HEK293 (cell line): ENCODE results near the gene RIMS4.
A peak's percentile ranks its signal among the peaks of the same experiment; 100 is the strongest.

Experiments used
- CTCF ChIA-PET: fragments of 350-600 bp; formaldehyde crosslinking; extraction: SDS; loops from one replicate; lab custom pipeline; 2021; ENCODE audit warnings: antibody characterized with exemption; lab: Yijun Ruan, JAX
- POLR2A ChIA-PET: fragments of 300-600 bp; formaldehyde crosslinking; extraction: SDS; loops from one replicate; lab custom pipeline; 2020; ENCODE audit warnings: antibody characterized with exemption, inconsistent platforms; lab: Yijun Ruan, JAX
- H3K27ac ChIP-seq: fragments of 200-500 bp; sonication (Bioruptor generic); 2 replicates; pipeline ENCODE4 v1.5.1; 2014; ENCODE audit warnings: low read depth, low read length, control low read depth, inconsistent platforms; ENCODE audit errors: extremely low read depth
- H3K36me3 ChIP-seq, 2 experiments: fragments of 200-500 bp in 1 of 2; sonication (Bioruptor generic) in 1 of 2; 1 replicate in 1 of 2; 2 replicates in 1 of 2; pipeline ENCODE4 v1.5.1; 2014 to 2017; ENCODE audit warnings: inconsistent platforms in 2 of 2, low read length in 2 of 2; ENCODE audit not compliant: control insufficient read depth in 2 of 2, insufficient read depth in 1 of 2
- H3K4me1 ChIP-seq: fragments of 200-500 bp; sonication (Bioruptor generic); 2 replicates; pipeline ENCODE4 v1.5.1; 2014; ENCODE audit warnings: mild to moderate bottlenecking, low read length, inconsistent platforms; ENCODE audit not compliant: control insufficient read depth, insufficient read depth
- H3K4me3 ChIP-seq: 2 replicates; pipeline ENCODE4 v1.5.1; 2011; ENCODE audit warnings: low read depth, mild to moderate bottlenecking, control low read depth, low read length, moderate library complexity
- H3K9me3 ChIP-seq: fragments of 200-500 bp; sonication (Bioruptor generic); 2 replicates; pipeline ENCODE4 v1.5.1; 2014; ENCODE audit warnings: low read depth, low read length, inconsistent platforms; ENCODE audit not compliant: control insufficient read depth, insufficient read depth
- GLIS2 ChIP-seq: fragments of 450-650 bp; formaldehyde crosslinking; IDR thresholded peaks from 2 replicates; pipeline ENCODE4 v1.5.1; 2016; ENCODE audit warnings: missing biosample characterization, missing genetic modification characterization
- RBAK ChIP-seq: fragments of 450-650 bp; formaldehyde crosslinking; IDR thresholded peaks from 2 replicates; pipeline ENCODE4 v1.5.1; 2016; ENCODE audit warnings: missing biosample characterization, missing genetic modification characterization
- SCRT2 ChIP-seq: fragments of 450-650 bp; formaldehyde crosslinking; IDR thresholded peaks from 2 replicates; pipeline ENCODE4 v1.5.1; 2016; ENCODE audit warnings: missing biosample characterization, missing genetic modification characterization
- ZBTB17 ChIP-seq: fragments of 450-650 bp; formaldehyde crosslinking; IDR thresholded peaks from 2 replicates; pipeline ENCODE4 v1.5.1; 2016; ENCODE audit warnings: missing biosample characterization, missing genetic modification characterization
- ZBTB49 ChIP-seq: fragments of 450-650 bp; formaldehyde crosslinking; IDR thresholded peaks from 2 replicates; pipeline ENCODE4 v1.5.1; 2016; ENCODE audit warnings: missing biosample characterization, missing genetic modification characterization, low read depth
- ZBTB8A ChIP-seq: fragments of 450-650 bp; formaldehyde crosslinking; IDR thresholded peaks from 2 replicates; pipeline ENCODE4 v1.5.1; 2016; ENCODE audit warnings: missing biosample characterization, missing genetic modification characterization
- ZFP41 ChIP-seq: fragments of 450-650 bp; formaldehyde crosslinking; IDR thresholded peaks from 2 replicates; pipeline ENCODE4 v1.5.1; 2016; ENCODE audit warnings: missing biosample characterization, missing genetic modification characterization, borderline replicate concordance
- ZNF121 ChIP-seq: fragments of 450-650 bp; formaldehyde crosslinking; IDR thresholded peaks from 2 replicates; pipeline ENCODE4 v1.5.1; 2016; ENCODE audit warnings: missing biosample characterization, missing genetic modification characterization
- ZNF24 ChIP-seq: fragments of 450-650 bp; formaldehyde crosslinking; IDR thresholded peaks from 2 replicates; pipeline ENCODE4 v1.5.1; 2016; ENCODE audit warnings: missing biosample characterization, missing genetic modification characterization
- ZNF266 ChIP-seq: fragments of 450-650 bp; formaldehyde crosslinking; IDR thresholded peaks from 2 replicates; pipeline ENCODE4 v1.5.1; 2016; ENCODE audit warnings: missing biosample characterization, missing genetic modification characterization, low read depth
- ZNF292 ChIP-seq: fragments of 450-650 bp; formaldehyde crosslinking; IDR thresholded peaks from 2 replicates; pipeline ENCODE4 v1.5.1; 2016; ENCODE audit warnings: low read depth, missing biosample characterization, missing genetic modification characterization, borderline replicate concordance
- ZNF366 ChIP-seq: fragments of 450-650 bp; formaldehyde crosslinking; conservative IDR thresholded peaks from 2 replicates; pipeline ENCODE4 v1.5.1; 2016; ENCODE audit warnings: missing biosample characterization, missing genetic modification characterization
- ZNF433 ChIP-seq: fragments of 450-650 bp; formaldehyde crosslinking; IDR thresholded peaks from 2 replicates; pipeline ENCODE4 v1.5.1; 2016; ENCODE audit warnings: missing biosample characterization, missing genetic modification characterization, low read depth
- ZNF514 ChIP-seq: fragments of 450-650 bp; formaldehyde crosslinking; IDR thresholded peaks from 2 replicates; pipeline ENCODE4 v1.5.1; 2016; ENCODE audit warnings: missing biosample characterization, missing genetic modification characterization
- ZNF621 ChIP-seq: fragments of 450-650 bp; formaldehyde crosslinking; IDR thresholded peaks from 2 replicates; pipeline ENCODE4 v1.5.1; 2017; ENCODE audit warnings: missing biosample characterization, missing genetic modification characterization
- ZNF76 ChIP-seq: fragments of 450-650 bp; formaldehyde crosslinking; IDR thresholded peaks from 2 replicates; pipeline ENCODE4; 2016; ENCODE audit warnings: low read depth, missing biosample characterization, missing genetic modification characterization, borderline replicate concordance
- ZNF792 ChIP-seq: fragments of 450-650 bp; formaldehyde crosslinking; IDR thresholded peaks from 2 replicates; pipeline ENCODE4 v1.5.1; 2016; ENCODE audit warnings: missing biosample characterization, missing genetic modification characterization
- TF ChIP-seq, protein P1 (sequence below): fragments of 450-650 bp; formaldehyde crosslinking; IDR thresholded peaks from 2 replicates; pipeline ENCODE4 v1.5.1; 2016; ENCODE audit warnings: missing biosample characterization, missing genetic modification characterization

Gene RIMS4

DNA sequence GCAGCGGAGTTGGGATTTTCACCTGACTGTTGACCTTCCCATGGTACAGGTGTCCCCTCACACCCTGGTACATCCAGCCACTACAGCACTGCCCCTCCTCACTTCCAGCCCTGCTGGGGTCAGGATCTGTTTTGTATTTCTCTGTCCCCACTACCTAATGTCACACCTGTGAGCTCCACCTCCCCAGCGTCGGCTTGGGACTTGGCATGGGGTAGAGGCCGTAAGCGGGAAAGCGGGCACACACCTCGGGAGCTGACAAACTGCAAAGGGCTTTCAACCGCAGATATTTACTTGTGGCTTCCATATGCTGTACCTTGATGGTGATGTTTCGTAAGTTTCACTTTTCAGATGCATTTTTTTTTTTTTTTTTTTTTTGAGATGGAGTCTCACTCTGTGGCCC is 100.5 kb downstream of the RIMS4 start:
- CTCF ChIA-PET, result no interaction called here
- no peak for TF ChIP-seq ZNF366
- TF ChIP-seq ZBTB8A (tag by site-specific recombination), result no peak
- TF ChIP-seq ZNF433 (tag by site-specific recombination), result no peak
- TF ChIP-seq SCRT2 (tag by site-specific recombination), result no peak
- no peak for TF ChIP-seq ZNF266 (tag by site-specific recombination)
- TF ChIP-seq ZNF514 (tag by site-specific recombination), result no peak
- no peak for TF ChIP-seq ZFP41
- no peak for TF ChIP-seq GLIS2
- TF ChIP-seq, protein P1, sequence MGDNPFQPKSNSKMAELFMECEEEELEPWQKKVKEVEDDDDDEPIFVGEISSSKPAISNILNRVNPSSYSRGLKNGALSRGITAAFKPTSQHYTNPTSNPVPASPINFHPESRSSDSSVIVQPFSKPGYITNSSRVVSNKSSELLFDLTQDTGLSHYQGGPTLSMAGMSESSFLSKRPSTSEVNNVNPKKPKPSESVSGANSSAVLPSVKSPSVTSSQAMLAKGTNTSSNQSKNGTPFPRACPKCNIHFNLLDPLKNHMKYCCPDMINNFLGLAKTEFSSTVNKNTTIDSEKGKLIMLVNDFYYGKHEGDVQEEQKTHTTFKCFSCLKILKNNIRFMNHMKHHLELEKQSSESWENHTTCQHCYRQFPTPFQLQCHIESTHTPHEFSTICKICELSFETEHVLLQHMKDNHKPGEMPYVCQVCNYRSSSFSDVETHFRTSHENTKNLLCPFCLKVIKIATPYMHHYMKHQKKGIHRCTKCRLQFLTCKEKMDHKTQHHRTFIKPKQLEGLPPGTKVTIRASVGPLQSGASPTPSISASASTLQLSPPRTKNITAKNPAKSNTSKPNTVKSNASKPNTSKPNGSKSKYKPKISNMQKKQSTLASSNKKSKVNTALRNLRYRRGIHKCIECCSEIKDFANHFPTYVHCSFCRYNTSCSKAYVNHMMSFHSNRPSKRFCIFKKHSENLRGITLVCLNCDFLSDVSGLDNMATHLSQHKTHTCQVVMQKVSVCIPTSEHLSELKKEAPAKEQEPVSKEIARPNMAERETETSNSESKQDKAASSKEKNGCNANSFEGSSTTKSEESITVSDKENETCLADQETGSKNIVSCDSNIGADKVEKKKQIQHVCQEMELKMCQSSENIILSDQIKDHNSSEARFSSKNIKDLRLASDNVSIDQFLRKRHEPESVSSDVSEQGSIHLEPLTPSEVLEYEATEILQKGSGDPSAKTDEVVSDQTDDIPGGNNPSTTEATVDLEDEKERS, result no peak
- no peak for TF ChIP-seq RBAK (tag by site-specific recombination)
- no peak for TF ChIP-seq ZNF792 (tag by site-specific recombination)
- no peak for TF ChIP-seq ZNF121 (tag by site-specific recombination)
- no peak for TF ChIP-seq ZNF76 (tag by site-specific recombination)
- no peak for TF ChIP-seq ZNF621
- H3K4me3 ChIP-seq, result no peak overlapping the region
- POLR2A ChIA-PET, result interaction anchor here (0.6 kb wide), 1 partner anchor 200 kb away, joined by 3 read pairs; the partner anchor contains the start of gene PABPC1L
- no peaks in the 10 kb centered on the region for H3K36me3 ChIP-seq
- H3K27ac ChIP-seq, result no peak overlapping the region
- no peaks in the 10 kb centered on the region for H3K9me3 ChIP-seq
- H3K4me1 ChIP-seq, result no peaks in the 10 kb centered on the region

- Histone ChIP-seq H3K36me3 (no peaks in the 10 kb centered on the region), H3K4me1 (no peaks in the 10 kb centered on the region)
- TF ChIP-seq ZBTB49 (tag by site-specific recombination) (no peak), ZNF24 (tag by site-specific recombination) (no peak)
- TF ChIP-seq, all 188 proteins: peak for 0
- ChIA-PET CTCF (interaction anchor here (0.6 to 0.7 kb wide), 2 partner anchors 14 to 16 kb away, joined by 3 to 4 read pairs; no protein-coding TSS in a partner anchor), POLR2A (no interaction called here)
- Histone ChIP-seq H3K9me3 (no peaks in the 10 kb centered on the region), H3K27ac (no peak overlapping the region), H3K4me3 (no peak overlapping the region)
Observed at GRCh38 chr20:44709380-44709779, 101.0 kb downstream of the RIMS4 start.

DNA sequence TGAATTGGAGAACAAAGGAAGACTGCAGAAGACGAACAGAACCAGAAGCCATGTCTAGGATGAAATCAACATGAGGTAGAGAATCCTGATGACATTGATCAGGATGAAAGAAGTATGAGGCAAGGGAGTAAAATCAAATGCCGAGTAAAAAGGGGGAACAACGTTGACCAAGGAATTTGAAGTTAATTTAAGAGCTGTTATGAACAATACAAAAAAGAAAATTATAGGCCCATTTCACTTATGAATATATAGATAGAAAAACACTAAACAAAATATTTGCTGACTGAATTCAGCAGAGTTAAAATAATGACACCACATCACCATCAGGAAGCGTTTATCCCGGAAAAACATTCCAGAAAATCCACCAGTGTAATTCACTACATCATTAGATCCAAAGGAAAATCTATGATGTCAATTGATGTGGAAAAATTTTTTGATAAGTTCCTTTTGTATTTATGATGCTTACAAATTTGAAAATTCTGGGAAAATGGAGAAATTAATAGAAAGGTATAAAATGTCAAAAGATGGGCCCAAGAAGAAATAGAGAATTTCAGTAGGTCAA is 103.2 kb downstream of the RIMS4 start:
- H3K4me3 ChIP-seq, result no peak overlapping the region
- TF ChIP-seq ZBTB17 (tag by site-specific recombination) (peak; percentile 86), ZNF292 (tag by site-specific recombination) (no peak)
- TF ChIP-seq, all 188 proteins: peak for 1
- no peaks in the 10 kb centered on the region for H3K36me3 ChIP-seq
- no peaks in the 10 kb centered on the region for H3K9me3 ChIP-seq
- no peak overlapping the region for H3K27ac ChIP-seq
- H3K4me1 ChIP-seq, result no peaks in the 10 kb centered on the region
- CTCF ChIA-PET, result interaction anchor here (0.6 to 1.6 kb wide), 4 partner anchors 25 to 1065 kb away, joined by 3 to 7 read pairs (median 4); no protein-coding TSS in a partner anchor
- POLR2A ChIA-PET, result no interaction called here
